ENCODE results near the gene NRXN3.
"Not testable (repeated sequence)": the region's sequence is repeated elsewhere in the genome, so short reads cannot be mapped to it uniquely, and the experiment has no call there.

NRXN3 gene

DNA sequence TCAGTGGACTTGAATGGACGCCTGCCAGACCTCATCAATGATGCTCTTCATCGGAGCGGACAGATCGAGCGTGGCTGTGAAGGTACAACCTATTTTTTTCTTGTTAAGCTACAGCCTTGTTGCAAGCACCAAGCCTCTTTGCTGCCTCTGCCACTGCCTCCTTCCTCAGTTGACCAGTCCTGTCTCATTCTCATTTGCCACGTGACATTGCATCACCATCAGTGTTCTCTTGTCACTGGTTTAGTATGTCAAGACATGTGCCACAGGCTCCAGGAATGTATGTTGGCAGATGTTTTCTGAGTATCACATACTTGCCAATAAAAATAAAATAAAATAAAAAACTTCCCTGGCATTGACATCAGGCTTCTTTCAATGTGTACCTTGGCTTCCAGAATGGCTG, 798.1 kb downstream of the NRXN3 start:
- no peak for DNase-seq

DNA sequence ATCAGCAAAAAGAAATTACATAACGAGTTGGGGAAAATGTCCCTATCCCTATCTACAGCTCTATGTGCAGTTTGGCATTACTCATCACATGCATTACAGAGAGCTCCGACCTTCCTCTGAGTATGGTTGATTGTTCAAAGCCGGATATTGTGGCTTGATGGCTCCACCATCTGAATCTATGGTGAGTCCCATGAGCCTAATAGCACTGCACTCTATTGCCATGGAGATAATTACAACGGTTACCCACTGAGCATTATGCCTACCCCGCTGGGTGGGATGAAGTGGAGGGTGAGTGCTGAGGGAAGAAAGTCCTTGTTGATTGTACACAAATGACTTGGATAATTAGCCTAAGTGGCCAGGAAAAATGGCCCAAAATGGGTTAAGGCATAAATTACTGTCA, 800.5 kb downstream of the NRXN3 start:
- no peak for DNase-seq

DNA sequence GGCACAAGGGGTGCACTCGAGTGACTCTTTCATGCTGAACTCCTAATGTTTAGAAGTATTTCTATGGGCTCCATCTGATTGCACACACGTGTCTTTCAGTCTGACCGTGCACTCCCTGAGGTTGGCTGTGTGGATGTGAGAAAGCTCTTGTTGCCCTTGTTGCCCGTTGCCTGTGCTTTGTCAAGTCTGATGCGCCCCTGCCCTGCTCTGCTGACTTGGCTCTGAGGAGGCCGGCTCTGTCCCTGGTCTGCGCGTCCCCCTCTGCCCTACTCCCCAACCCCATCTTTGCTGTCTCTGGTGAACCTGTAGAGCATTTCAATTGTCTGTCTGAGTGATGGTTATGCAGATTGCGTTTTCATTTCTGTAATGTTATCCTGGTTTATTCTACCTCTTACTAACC, 802.3 kb downstream of the NRXN3 start:
- DNase-seq = no peak

DNA sequence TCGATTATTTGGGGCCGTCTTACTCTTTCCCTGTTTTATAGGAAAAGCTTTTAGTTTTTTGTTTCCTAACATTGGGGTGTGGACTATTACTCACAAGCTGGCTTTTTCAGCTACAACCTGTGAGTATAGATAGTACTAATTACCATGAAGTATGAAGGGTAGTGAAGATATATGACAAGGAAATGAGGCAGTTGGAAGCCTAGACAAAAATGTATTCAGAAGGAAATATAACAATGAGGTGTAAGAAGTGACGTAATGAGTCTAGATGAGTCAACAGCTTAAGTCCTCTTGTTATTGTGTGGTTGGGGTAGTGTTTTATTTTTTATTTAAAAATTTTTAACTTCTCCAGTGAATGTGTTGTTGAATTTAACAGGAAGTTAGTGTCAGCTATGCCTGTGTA, 804.5 kb downstream of the NRXN3 start:
- no peak for DNase-seq

DNA sequence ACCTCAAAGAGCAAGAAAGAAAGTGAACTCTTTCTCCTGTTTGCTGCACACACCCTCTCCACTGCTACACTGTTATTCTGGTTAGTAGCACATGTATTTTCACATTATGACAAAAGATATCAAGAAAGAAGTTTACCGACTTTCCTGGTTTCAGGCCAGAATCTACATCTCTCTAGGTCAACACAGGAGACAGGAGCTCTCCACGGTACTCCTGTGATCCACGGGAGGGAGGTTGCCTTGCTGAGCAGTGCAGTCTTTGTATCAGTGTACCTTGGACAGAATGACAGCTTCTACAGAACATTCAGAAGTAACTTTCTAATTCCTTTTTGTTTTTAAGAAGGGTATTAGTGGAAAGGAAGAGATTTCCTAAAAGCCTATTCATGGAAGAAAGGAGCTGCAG, 805.6 kb downstream of the NRXN3 start:
- no peak for DNase-seq

DNA sequence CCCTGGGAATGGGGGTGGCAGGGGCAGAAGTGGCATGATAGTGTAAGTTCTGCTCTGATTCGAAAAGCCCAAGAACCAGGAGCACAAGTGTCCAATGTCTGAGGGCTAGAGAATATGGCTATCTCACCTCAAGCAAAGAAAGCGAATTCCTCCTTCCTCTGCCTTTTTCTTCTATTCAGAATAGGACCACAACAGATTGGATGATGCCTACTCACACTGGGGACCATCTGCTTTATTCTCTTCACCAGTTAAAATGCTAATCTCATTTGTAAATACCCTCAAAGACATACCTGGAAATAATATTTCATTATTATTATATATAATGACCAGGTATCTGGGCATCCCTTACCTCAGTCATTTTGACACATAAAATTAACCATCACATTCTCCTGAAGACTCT, 808.7 kb downstream of the NRXN3 start:
- no peak for DNase-seq

DNA sequence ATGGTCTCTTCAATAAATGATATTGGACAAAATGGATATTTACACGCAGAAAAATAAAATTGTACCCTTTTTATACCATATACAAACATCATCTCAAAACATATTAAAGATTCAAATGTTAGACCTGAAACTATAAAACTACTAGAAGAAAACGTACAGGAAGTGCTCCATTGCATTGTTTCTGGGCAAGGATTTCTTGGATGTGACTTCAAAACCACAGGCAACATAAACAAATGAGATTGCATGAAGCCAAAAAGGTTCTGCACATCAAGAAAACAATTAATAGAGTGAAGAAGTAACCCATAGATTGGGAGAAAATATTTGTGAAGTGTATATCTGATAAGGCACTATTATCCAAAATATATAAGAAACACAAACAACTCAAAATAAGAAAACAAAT, 812.4 kb downstream of the NRXN3 start:
- DNase-seq = no peak

DNA sequence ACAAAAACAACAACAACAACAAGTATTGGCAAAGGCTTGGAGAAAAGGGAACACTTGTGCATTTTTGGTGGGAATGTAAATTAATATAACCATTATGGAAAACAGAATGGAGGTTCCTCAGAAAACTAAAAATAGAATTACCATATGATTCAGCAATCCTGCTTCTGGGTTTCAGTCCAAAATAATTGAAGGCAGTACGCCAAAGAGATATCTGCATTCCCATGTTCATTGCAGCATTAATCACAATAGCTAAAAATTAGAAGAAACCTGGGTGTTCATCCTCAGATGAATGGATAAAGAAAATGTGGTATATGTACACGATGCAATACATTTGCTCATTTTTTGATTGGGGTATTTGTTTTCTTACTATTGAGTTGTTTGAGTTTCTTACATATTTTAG, 813.0 kb downstream of the NRXN3 start:
- no peak for DNase-seq

DNA sequence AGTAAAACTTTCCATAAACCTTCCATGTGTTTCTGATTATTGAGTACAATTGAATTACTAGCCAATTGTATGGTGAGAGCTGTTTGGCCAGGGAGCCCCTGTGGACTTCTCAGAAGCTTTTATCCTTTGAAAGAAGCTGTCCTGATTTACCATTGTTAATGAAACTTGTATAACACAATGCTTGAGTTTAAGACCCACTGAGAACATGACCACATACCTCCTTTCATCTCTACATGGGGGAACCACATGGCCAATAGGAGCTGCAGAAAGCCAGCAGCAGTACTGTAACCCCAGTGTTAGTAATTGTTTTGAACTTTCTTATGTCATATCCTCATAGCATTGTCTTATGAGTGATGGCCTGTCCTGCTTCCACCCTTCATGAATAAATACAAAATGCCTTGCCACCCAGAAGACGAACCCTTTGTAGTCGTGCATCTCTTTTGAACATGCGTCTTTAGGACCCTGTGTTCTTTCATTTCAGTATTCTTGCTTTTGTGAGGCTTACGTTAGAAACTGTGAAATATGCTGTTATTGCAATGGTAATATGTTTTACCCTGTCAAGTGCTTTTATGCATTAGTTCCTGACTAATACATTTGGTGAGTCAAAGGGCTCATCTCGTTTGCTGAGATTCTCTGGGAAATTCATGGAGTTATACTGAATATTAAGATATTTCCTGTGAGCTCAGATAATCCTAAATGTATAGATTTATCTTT, 815.7 kb downstream of the NRXN3 start:
- DNase-seq = no peak

DNA sequence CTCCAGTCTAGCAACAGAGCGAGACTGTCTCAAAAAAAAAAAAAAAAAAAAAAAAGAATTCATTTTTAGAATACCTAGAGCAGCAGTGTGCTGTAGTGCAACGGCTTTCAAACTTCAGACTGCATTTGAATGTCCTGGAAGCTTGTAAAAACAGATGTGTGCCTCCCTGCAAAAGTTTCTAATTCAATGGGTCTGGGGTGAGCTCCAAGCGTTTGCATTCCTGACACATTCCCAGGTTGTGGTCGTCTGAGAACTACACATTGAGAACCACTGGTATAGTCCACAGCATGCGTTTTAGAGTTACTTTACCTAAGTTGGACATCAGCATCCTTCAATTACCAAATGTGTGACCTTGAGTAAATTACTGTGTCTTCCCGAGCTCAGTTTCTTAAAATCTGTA, 816.8 kb downstream of the NRXN3 start:
- DNase-seq = no peak

DNA sequence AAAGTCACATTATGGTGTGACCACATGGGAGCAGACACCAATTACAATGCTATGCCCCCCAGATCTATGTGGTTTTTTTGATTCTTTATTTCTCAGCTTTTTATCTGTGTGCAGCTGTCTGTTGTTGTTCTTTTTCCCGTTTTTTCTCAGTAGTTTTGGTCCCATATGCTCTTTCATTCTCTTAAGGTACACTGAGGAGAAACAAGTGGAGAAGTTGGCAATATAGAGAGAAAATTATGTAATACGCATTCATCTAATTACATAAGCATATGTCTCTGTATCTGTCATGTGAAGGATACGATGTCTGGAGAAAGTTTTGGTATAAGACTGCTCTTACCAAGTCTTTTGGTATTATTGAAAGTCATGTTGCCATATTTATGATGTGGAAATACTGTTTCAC, 819.0 kb downstream of the NRXN3 start:
- DNase-seq = no peak

DNA sequence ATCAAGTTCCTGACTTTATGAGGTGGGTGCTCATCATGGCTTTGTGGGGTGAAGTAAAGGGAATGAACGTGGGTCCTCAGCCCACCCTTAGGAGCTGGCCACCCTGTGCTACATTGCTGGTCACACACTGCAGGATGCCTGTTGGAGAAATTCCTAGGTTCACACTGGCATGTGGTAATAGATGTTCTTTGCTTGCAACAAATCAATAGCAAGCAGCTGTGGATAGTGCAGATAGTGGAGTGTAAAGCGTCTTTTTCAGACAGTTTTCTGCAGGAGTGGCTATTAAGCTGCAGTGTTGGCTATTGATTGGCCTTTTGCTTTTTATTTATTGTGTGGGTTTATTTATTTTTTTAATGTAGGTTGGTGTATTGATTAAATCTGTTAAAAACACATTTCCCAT, 822.7 kb downstream of the NRXN3 start:
- no peak for DNase-seq

DNA sequence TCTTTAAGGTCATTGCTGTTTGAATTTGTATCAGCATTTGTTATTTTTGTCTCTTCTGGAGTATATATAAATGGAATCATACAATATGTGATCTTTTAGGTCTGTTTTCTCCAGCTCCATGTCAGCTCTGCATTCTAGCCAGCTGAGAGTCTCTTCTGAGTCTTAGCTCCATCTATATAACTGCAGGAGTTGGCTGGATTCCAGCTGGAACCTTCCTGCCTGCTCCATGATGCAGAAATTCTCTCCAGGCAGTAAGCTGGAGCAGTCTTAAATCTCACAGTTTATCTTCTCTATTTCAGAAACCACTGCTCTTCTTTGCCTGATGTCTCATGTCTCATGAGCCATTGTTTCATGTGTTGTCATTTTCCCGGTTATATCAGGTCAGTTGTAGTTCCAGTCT, 827.6 kb downstream of the NRXN3 start:
- DNase-seq = no peak

DNA sequence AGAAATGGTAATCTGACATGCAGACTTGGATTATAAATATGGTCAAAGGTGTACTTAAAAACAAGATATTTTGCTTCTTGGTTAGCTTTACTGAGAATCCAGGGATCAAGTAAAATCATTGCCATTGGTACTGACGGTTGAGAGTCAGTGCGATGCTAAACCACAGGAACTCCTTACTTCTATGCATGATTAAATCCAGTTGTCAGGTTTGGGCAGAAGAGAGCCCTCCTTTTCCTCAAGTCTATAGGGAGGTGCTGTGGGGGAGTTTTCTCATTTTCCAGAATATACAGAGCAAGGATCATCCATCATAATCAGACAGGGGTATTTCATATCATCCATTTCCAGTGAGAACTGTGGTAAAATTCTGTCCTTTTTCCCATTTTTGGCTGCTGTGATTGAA, 839.1 kb downstream of the NRXN3 start:
- no peak for DNase-seq

DNA sequence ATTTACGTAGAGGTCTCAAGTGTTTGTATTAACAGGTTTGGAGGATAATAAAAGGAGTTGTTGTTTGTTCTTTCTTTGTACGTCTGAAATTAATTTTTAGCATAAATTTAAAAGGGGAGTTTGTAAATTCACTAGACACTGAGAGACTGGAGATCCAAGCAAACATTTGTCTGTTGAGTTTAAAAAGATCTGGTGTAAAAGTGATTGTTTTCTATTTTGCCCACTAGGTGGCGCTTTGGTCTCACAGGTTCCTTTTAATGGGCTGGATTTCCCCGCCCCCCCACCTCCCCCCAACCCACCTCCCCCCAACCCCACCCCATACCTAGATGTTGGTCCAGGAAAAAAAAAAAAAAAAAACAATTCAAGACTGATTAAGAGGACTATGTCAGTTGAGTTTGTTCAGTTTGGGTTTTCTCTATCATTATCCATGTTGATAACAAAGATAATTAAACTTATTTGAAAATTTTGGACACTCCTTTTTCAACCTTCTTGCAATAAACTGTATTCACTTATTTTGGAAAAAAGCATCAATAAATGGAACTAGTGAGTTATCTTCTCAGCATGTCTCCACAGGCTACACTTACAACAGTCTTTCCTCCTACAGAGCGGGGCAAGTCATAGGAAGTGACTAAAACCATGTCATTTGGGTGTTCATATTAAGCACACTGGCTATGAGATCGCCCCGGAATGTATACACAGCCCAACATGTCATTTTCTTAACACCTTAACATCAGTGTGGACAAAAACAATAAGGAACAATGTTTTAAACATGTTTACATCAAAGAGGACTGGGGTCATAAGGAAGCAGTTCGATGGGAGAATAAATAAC, 841.1 kb downstream of the NRXN3 start:
- DNase-seq = no peak

DNA sequence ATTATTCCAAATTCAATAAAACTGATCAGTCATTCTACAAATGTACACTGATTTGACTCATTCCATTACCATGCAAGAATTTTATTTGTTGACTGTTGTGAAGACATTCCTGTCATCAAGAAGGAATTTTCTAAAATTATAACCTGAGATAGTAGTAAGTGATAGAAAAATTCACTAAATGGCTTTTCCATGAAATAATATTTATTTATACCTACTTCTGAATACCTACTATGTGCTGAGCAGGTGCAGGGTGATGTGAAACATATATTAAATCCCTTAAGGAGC, 841.7 kb downstream of the NRXN3 start:
- no peak for DNase-seq

DNA sequence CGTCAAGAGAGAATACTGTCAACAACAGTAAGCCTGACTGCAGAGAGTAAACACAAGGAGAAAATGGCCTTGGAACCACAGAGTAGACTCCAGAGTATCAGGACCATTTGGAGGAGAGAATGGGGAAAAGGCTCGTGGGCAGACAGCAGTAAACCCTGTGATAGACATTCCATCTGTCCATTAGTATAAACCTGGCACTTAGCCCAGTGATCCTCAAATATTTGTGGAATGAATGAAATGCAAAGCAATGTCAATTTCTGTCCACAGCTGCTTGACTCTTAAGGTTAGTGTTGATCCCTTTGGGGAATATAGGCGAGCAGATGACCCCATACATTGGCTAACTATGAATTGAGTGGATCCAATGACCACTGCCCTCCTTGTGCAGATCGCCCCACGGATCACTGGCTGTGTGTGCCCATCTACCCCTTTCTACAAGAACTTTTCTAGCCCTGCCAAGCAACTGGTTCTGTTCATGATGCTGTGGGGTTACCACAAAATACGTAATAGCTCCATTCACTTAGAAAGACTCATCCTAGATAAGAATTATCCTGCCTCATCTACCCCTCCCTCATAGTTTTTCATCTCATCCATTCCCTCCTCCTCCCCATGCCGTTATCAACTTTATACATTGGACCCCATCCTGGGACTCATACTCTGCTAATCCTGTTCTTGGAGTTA, 846.8 kb downstream of the NRXN3 start:
- no peak for DNase-seq

DNA sequence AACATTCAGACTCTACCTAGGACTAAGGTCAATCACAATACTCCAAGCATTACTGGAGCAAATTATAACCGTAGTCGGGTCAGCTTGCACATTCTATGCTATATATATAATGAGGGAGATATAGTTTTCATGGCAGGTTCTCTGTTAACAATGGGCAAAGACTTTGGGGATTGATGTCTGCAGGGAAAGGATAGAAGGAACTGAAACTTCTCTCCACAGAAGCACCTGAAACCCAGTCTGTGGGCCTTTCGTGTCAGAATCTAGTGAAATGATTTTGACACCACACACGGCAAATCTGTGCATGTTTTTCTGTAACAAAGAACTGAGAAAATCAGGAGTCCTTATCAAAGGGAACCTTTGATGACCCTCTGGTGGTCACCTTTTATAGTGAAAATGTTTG, 847.4 kb downstream of the NRXN3 start:
- DNase-seq = no peak

DNA sequence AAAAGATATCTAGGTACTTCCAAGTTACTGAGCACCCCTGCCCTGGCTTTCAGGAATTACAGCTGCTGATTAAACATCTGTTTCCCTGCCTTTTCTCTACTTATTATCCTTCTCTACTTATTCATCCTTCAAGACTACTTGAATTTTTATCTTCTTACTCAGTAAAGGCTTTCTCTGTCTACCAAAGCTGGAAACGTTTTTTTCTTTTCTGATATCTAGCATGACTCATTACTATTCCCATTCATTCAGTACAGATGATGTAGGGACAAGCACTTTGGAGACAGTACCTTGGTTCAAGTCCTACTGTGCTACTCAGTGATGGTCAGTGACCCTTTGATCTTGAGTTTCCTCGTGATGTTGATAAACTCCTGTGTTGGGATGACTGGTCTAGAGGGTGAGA, 848.7 kb downstream of the NRXN3 start:
- DNase-seq = no peak

DNA sequence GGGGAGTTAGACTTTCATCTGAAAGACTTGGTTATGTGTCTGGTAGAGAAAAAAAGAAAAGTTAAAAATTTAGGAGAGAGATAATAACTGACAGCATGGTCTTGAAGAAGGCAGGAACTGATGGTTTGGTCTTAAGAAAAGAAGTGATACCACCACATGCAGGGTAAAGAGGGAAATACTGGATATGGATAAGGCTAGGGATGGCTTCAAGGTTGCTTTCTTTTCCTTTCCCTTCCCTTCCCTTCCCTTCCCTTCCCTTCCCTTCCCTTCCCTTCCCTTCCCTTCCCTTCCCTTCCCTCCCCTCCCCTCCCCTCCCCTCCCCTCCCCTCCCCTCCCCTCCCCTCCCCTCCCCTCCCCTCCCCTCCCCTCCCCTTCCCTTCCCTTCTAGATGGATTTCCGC, 849.7 kb downstream of the NRXN3 start:
- not testable (repeated sequence) for DNase-seq

DNA sequence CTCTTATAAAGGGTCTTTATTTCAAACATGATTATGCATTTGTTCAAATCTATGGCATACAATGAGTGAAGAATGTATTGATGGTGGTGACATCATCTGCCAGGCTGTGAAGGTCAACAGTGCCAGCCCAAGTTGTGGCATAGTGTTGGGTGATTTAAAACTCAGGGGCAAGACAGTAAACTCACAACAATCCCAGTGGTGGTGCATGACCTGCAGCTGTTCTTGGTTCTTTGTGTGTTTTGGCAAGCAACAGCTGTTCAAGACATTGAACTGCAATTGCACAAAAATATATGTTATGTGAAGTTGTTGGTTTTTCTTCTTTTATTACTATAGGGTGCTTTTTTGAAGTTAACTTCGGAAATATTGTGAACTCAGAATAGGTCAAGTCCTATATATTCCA, 851.6 kb downstream of the NRXN3 start:
- DNase-seq = no peak

DNA sequence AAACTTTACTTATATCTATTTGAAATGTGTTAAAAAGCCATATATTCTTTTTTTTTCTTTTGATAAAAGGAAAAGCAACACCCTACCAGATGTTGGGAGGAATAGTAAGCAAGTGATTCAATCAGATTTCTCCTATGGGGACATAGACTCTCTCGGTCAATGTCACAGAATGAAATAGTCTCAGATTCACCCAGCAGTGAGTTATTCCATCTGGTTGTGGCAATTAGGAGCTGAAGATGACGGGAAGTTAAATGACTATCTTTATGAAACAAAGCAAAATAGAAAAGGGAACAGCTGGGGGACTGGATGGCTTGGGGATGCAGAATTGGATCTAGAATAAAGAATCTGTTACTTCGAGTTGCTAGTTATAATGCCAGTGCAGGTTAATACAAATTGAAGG, 857.0 kb downstream of the NRXN3 start:
- no peak for DNase-seq

DNA sequence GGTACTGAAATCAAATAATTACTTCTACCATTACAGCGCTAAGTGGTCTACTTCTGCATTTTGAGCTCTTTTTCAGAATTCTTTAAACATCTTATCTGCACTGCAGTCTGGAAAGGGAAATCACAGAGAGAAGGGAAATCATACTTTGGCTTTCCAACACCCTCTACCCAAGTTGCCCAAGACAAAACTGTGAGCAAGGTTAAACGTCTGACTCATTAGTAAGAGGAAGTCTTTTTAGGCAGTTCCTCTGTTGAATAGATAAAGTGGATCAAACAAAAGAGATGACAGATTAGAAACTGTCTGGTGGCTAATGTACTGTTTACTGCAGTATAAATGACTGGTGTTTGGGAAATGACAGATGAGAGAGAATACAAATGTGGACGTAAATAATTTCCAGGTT, 858.1 kb downstream of the NRXN3 start:
- DNase-seq = no peak

DNA sequence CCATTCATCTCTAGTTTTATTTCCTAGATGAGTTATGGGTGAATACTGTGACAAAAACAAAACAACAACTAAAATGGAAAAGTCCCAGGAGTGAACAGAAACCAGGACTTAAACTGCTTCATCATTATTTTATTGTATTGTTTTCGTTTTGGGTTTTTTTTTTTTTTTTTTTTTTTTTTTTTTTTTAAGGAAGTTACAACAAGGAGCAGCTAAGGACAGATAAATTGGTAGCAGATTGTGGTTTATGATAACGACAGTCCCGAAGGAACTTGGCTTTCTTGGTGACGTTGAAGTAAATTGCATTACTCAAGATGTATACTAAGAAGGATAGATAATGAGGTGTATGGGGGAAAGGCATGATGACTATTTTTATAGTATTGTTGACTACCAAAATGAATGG, 866.3 kb downstream of the NRXN3 start:
- DNase-seq = no peak
